ENCODE measurements around the gene FANCC. TPM values are rescaled to one million over a fixed set of nuclear protein-coding genes. Genes with fewer than 3 reads are reported as not detected.

The FANCC gene
- polyA plus RNA-seq, 1 of the 3 experiments (the other 2 are of a cell fraction): 3.5 TPM

GRCh38 chr9:95357316-95357715 is 39.8 kb upstream of the FANCC start:
- Histone ChIP-seq H2AFZ (ENCODE audit: low read depth) (no peak overlapping the region), H3K9me2 (no peaks in the 10 kb centered on the region), H3F3A (replicated peaks; ENCODE audit: insufficient read depth) (no peaks in the 10 kb centered on the region), H3K4me3 (ENCODE audit: low read depth in 2 of 2, low read length in 1 of 2) (no peak overlapping the region), H3K36me3 (replicated peaks in 1 of 2; ENCODE audit: control insufficient read depth in 1 of 2, insufficient read depth in 2 of 2, low read length in 1 of 2) (no peaks in the 10 kb centered on the region), H3K4me1 (ENCODE audit: control insufficient read depth in 1 of 2, insufficient read depth in 2 of 2, low read depth in 1 of 2, low read length in 1 of 2) (peaks cover 0 to 3% of the 10 kb centered on the region in 2 experiments; a peak in 1 of 4 replicates), H3K27me3 (ENCODE audit: insufficient read depth) (no peaks in the 10 kb centered on the region; the same call in 1 of the 2 replicates), H3K27ac (ENCODE audit: low read depth in 2 of 2, low read length in 1 of 2) (no peak overlapping the region), H3K79me2 (ENCODE audit: insufficient read depth) (no peaks in the 10 kb centered on the region), H3K9ac (no peak overlapping the region), H3K4me2 (no peak overlapping the region), H4K20me1 (ENCODE audit: insufficient read depth) (no peaks in the 10 kb centered on the region), H3K9me3 (no peaks in the 10 kb centered on the region)
- 87% methylated on average over 8 of the region's 8 CpGs for WGBS (ENCODE audit: low lambda C conversion rate)
- DNase-seq: no peak
- TF ChIP-seq GATA2 (CRISPR knock-in tag; IDR thresholded peaks at IDR 0.05): no peak
- TF ChIP-seq MEF2A (IDR thresholded peaks at IDR 0.05; ENCODE audit: borderline replicate concordance, low read depth): no peak
- TF ChIP-seq SIN3A (IDR thresholded peaks at IDR 0.05; ENCODE audit: borderline replicate concordance, low read depth, low read length): no peak
- TF ChIP-seq NRF1 (IDR thresholded peaks at IDR 0.05; ENCODE audit: low read depth, low read length): no peak
- TF ChIP-seq RFX5 (IDR thresholded peaks at IDR 0.05; ENCODE audit: low read length): no peak
- TF ChIP-seq, protein P1, sequence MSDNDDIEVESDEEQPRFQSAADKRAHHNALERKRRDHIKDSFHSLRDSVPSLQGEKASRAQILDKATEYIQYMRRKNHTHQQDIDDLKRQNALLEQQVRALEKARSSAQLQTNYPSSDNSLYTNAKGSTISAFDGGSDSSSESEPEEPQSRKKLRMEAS (IDR thresholded peaks at IDR 0.05; ENCODE audit: low read depth): no peak
- no peak for TF ChIP-seq RAD21 (IDR thresholded peaks at IDR 0.05; ENCODE audit: low read length)
- no peak for TF ChIP-seq RCOR1 (IDR thresholded peaks at IDR 0.05; ENCODE audit: low read length)
- TF ChIP-seq, protein P2, sequence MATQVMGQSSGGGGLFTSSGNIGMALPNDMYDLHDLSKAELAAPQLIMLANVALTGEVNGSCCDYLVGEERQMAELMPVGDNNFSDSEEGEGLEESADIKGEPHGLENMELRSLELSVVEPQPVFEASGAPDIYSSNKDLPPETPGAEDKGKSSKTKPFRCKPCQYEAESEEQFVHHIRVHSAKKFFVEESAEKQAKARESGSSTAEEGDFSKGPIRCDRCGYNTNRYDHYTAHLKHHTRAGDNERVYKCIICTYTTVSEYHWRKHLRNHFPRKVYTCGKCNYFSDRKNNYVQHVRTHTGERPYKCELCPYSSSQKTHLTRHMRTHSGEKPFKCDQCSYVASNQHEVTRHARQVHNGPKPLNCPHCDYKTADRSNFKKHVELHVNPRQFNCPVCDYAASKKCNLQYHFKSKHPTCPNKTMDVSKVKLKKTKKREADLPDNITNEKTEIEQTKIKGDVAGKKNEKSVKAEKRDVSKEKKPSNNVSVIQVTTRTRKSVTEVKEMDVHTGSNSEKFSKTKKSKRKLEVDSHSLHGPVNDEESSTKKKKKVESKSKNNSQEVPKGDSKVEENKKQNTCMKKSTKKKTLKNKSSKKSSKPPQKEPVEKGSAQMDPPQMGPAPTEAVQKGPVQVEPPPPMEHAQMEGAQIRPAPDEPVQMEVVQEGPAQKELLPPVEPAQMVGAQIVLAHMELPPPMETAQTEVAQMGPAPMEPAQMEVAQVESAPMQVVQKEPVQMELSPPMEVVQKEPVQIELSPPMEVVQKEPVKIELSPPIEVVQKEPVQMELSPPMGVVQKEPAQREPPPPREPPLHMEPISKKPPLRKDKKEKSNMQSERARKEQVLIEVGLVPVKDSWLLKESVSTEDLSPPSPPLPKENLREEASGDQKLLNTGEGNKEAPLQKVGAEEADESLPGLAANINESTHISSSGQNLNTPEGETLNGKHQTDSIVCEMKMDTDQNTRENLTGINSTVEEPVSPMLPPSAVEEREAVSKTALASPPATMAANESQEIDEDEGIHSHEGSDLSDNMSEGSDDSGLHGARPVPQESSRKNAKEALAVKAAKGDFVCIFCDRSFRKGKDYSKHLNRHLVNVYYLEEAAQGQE (IDR thresholded peaks at IDR 0.05; ENCODE audit: low read depth, low read length): no peak
- no peak for TF ChIP-seq YY1 (IDR thresholded peaks at IDR 0.05; ENCODE audit: low read depth)
- no peak for TF ChIP-seq ZBTB33 (IDR thresholded peaks at IDR 0.05; ENCODE audit: borderline replicate concordance, low read depth)
- ChIA-PET POLR2A (no interaction called here), CTCF (no interaction called here)

- Histone ChIP-seq H3K9me2 (no peaks in the 10 kb centered on the region), H3K9me3 (no peaks in the 10 kb centered on the region), H4K20me1 (ENCODE audit: insufficient read depth) (no peaks in the 10 kb centered on the region), H3K27me3 (ENCODE audit: insufficient read depth) (no peaks in the 10 kb centered on the region; the same call in 1 of the 2 replicates), H3K79me2 (ENCODE audit: insufficient read depth) (no peaks in the 10 kb centered on the region), H3K4me1 (ENCODE audit: control insufficient read depth in 1 of 2, insufficient read depth in 2 of 2, low read depth in 1 of 2, low read length in 1 of 2) (no peaks in the 10 kb centered on the region), H3K4me3 (ENCODE audit: low read depth in 2 of 2, low read length in 1 of 2) (no peak overlapping the region), H3K27ac (ENCODE audit: low read depth in 2 of 2, low read length in 1 of 2) (no peak overlapping the region), H2AFZ (ENCODE audit: low read depth) (no peak overlapping the region), H3F3A (replicated peaks; ENCODE audit: insufficient read depth) (no peaks in the 10 kb centered on the region), H3K9ac (no peak overlapping the region), H3K36me3 (replicated peaks in 1 of 2; ENCODE audit: control insufficient read depth in 1 of 2, insufficient read depth in 2 of 2, low read length in 1 of 2) (no peaks in the 10 kb centered on the region), H3K4me2 (no peak overlapping the region)
- POLR2A ChIA-PET: no interaction called here
- WGBS (ENCODE audit: low lambda C conversion rate): 56% methylated on average over 5 of the region's 5 CpGs
- CTCF ChIA-PET: interaction anchor here (0.8 kb wide), 1 partner anchor 87 kb away, joined by 3 read pairs; no protein-coding TSS in a partner anchor
- DNase-seq: no peak
- TF ChIP-seq TCF12 (IDR thresholded peaks at IDR 0.05): no peak
- no peak for TF ChIP-seq MXI1 (IDR thresholded peaks at IDR 0.05; ENCODE audit: low read depth, low read length)
- no peak for TF ChIP-seq TAF1 (IDR thresholded peaks at IDR 0.05; ENCODE audit: borderline replicate concordance, low read depth, low read length)
- no peak for TF ChIP-seq FOXM1 (IDR thresholded peaks at IDR 0.05; ENCODE audit: low read depth)
- no peak for TF ChIP-seq GABPA (IDR thresholded peaks at IDR 0.05; ENCODE audit: low read depth)
- TF ChIP-seq, protein P3, sequence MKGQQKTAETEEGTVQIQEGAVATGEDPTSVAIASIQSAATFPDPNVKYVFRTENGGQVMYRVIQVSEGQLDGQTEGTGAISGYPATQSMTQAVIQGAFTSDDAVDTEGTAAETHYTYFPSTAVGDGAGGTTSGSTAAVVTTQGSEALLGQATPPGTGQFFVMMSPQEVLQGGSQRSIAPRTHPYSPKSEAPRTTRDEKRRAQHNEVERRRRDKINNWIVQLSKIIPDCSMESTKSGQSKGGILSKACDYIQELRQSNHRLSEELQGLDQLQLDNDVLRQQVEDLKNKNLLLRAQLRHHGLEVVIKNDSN (IDR thresholded peaks at IDR 0.05; ENCODE audit: borderline replicate concordance, low read depth): no peak
- no peak for TF ChIP-seq USF2 (IDR thresholded peaks at IDR 0.05; ENCODE audit: borderline replicate concordance, low read depth, low read length)
- no peak for TF ChIP-seq FOSL2 (IDR thresholded peaks at IDR 0.05; ENCODE audit: borderline replicate concordance, low read depth)
- no peak for TF ChIP-seq EP300 (IDR thresholded peaks at IDR 0.05; ENCODE audit: borderline replicate concordance in 1 of 2, low read depth in 1 of 2, low read length in 1 of 2)
- no peak for TF ChIP-seq ELF1 (IDR thresholded peaks at IDR 0.05)
Measured at GRCh38 chr9:95355500-95355899, 38.0 kb upstream of the FANCC start.
